Measurements from ENCODE around the gene FANCF. TPM values are rescaled to one million over a fixed set of nuclear protein-coding genes. Genes with fewer than 3 reads are reported as not detected.

The FANCF gene
- polyA plus RNA-seq, 3 donors: 1.1 to 3.9 (median 2.8) TPM

DNA sequence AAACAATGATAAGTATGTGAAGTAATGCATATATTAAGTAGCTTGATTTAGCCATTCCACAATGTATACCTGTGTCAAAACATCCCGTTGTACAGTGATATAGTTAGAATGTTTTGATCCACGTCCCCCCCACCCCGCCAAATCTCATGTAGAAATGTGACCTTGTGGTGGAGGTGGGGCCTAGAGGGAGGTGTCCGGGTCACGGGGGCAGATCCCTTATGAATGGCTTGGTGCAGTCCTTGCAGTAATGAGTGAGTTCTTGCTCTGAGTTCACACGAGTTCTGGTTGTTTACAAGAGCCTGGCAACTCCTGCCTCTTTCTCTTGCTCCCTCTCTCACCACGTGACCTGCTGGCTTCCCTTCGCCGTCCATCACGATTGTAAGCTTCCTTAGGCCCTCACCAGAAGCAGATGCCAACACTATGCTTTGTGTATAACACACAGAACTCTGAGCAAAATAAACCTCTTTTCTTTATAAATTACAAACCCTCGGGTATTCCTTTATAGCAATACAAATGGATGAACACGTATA is 41.6 kb downstream of the FANCF start:
- Histone ChIP-seq H3K9me3 (replicated peaks in 1 of 2; ENCODE audit: control insufficient read depth in 1 of 2, insufficient read depth in 1 of 2, low read length in 2 of 2) (no peaks in the 10 kb centered on the region), H3K4me1 (ENCODE audit: control insufficient read depth in 1 of 2, insufficient read depth in 2 of 2, low read length in 2 of 2) (no peaks in the 10 kb centered on the region), H3K36me3 (replicated peaks in 1 of 2; ENCODE audit: control insufficient read depth in 1 of 2, insufficient read depth in 2 of 2, low read length in 2 of 2) (no peaks in the 10 kb centered on the region), H3K79me2 (ENCODE audit: insufficient read depth, low read length) (no peaks in the 10 kb centered on the region), H3K9ac (ENCODE audit: insufficient read depth, low read length, poor library complexity, severe bottlenecking) (no peak overlapping the region), H2AFZ (ENCODE audit: insufficient read depth, low read depth, low read length, poor library complexity, severe bottlenecking) (no peak overlapping the region), H3K27me3 (ENCODE audit: control insufficient read depth in 2 of 2, insufficient read depth in 2 of 2, low read length in 2 of 2) (no peaks in the 10 kb centered on the region), H3K4me2 (replicated peaks; ENCODE audit: extremely low read depth, low read length, poor library complexity, severe bottlenecking) (no peak overlapping the region), H3K4me3 (replicated peaks in 1 of 3; ENCODE audit: low read depth in 2 of 3, low read length in 3 of 3) (no peak overlapping the region), H4K20me1 (ENCODE audit: insufficient read depth, low read length) (no peaks in the 10 kb centered on the region), H3K27ac (ENCODE audit: low read depth in 1 of 2, low read length in 2 of 2) (no peak overlapping the region)
- Mint-ChIP-seq H3K27ac (no peak overlapping the region), H3K27me3 (ENCODE audit: low read depth in 3 of 3) (peaks cover 0 to 1% (median 0%) of the 10 kb centered on the region in 3 donors), H3K4me3 (no peak overlapping the region), H3K4me1 (no peaks in the 10 kb centered on the region), H3K36me3 (no peaks in the 10 kb centered on the region), H3K9me3 (no peaks in the 10 kb centered on the region)
- WGBS (ENCODE audit: insufficient coverage): 77% methylated on average over 7 of the region's 12 CpGs
- no peak for DNase-seq
- TF ChIP-seq CTCF (IDR thresholded peaks at IDR 0.05): no peak
- intact Hi-C loops (cut with micrococcal nuclease): no loop called here

DNA sequence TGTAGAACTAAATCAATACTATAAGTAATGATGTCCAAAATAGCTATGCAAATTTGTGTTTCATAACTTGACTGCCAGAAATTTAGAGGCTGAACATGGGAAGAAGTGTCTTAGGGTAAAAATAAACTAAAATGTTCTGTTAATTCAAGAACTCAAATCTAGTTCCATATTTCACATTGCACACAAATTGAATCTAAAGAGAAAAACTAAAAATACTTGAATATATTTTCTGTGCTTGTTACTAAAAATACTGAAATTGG is 43.5 kb downstream of the FANCF start:
- no peaks in the 10 kb centered on the region for H3K36me3 ChIP-seq (replicated peaks in 1 of 2; ENCODE audit: control insufficient read depth in 1 of 2, insufficient read depth in 2 of 2, low read length in 2 of 2)
- Mint-ChIP-seq H3K27me3 (ENCODE audit: low read depth in 3 of 3) (peaks cover 0 to 1% (median 0%) of the 10 kb centered on the region in 3 donors), H3K4me1 (no peaks in the 10 kb centered on the region), H3K36me3 (no peaks in the 10 kb centered on the region), H3K4me3 (no peak overlapping the region), H3K27ac (no peak overlapping the region), H3K9me3 (no peaks in the 10 kb centered on the region)
- no peak overlapping the region for H3K9ac ChIP-seq (ENCODE audit: insufficient read depth, low read length, poor library complexity, severe bottlenecking)
- no peak overlapping the region for H3K27ac ChIP-seq (ENCODE audit: low read depth in 1 of 2, low read length in 2 of 2)
- intact Hi-C loops (cut with micrococcal nuclease): no loop called here
- no peak overlapping the region for H3K4me2 ChIP-seq (replicated peaks; ENCODE audit: extremely low read depth, low read length, poor library complexity, severe bottlenecking)
- TF ChIP-seq CTCF (IDR thresholded peaks at IDR 0.05): no peak
- no peaks in the 10 kb centered on the region for H3K79me2 ChIP-seq (ENCODE audit: insufficient read depth, low read length)
- no peaks in the 10 kb centered on the region for H3K27me3 ChIP-seq (ENCODE audit: control insufficient read depth in 2 of 2, insufficient read depth in 2 of 2, low read length in 2 of 2)
- H3K9me3 ChIP-seq (replicated peaks in 1 of 2; ENCODE audit: control insufficient read depth in 1 of 2, insufficient read depth in 1 of 2, low read length in 2 of 2): no peaks in the 10 kb centered on the region
- H4K20me1 ChIP-seq (ENCODE audit: insufficient read depth, low read length): no peaks in the 10 kb centered on the region
- no peak for DNase-seq
- H3K4me3 ChIP-seq (replicated peaks in 1 of 3; ENCODE audit: low read depth in 2 of 3, low read length in 3 of 3): no peak overlapping the region
- H2AFZ ChIP-seq (ENCODE audit: insufficient read depth, low read depth, low read length, poor library complexity, severe bottlenecking): no peak overlapping the region
- no peaks in the 10 kb centered on the region for H3K4me1 ChIP-seq (ENCODE audit: control insufficient read depth in 1 of 2, insufficient read depth in 2 of 2, low read length in 2 of 2)
